Esophagus muscularis mucosa (tissue), 4 donors: ENCODE data around the gene RARB.

Experiments
- EP300 ChIP-seq: sonication (generic); formaldehyde crosslinking; IDR thresholded peaks from one replicate; pipeline ENCODE4 v1.6.1; 2017; ENCODE audit warnings: antibody characterized with exemption
- POLR2A ChIP-seq: fragments of 450-650 bp; IDR thresholded peaks from one replicate; pipeline ENCODE4 v1.6.1; 2017; ENCODE audit warnings: antibody characterized with exemption, moderate library complexity, mild to moderate bottlenecking, low read depth
- POLR2AphosphoS5 ChIP-seq, 2 donors: sonication (generic); formaldehyde crosslinking; IDR thresholded peaks; one replicate each; pipeline ENCODE4 v1.6.1; 2017; ENCODE audit warnings: antibody characterized with exemption in 2 of 2
- TF ChIP-seq, protein P1 (sequence below), 3 experiments: fragments of 200-600 bp in 2 of 3; fragments of 450-650 bp in 1 of 3; sonication (generic) in 2 of 3; IDR thresholded peaks; one replicate each; pipeline ENCODE4 v1.5.1; 2017 to 2019; ENCODE audit warnings: antibody characterized with exemption in 3 of 3, mild to moderate bottlenecking in 2 of 3, moderate library complexity in 1 of 3

DNA sequence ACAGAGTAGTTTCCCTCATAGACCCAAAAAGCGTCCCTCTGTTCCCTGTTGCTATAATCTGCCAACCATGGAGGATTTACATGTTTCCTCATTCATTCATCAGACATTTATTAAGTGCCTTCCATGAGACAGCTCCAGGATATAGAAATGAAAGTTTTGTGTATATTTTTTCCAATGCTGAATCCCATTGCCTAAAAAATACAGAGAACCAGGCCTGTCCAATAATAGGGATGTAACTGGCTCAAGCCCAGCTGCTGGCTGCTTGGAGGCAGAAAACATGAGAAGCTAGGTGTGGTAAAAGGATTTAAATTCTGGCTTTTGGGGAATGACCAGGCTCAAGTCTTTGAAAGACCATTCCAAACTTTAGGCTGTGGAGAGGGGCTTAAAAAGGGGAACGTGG, 41.5 kb downstream of the RARB start:
- TF ChIP-seq, protein P1, sequence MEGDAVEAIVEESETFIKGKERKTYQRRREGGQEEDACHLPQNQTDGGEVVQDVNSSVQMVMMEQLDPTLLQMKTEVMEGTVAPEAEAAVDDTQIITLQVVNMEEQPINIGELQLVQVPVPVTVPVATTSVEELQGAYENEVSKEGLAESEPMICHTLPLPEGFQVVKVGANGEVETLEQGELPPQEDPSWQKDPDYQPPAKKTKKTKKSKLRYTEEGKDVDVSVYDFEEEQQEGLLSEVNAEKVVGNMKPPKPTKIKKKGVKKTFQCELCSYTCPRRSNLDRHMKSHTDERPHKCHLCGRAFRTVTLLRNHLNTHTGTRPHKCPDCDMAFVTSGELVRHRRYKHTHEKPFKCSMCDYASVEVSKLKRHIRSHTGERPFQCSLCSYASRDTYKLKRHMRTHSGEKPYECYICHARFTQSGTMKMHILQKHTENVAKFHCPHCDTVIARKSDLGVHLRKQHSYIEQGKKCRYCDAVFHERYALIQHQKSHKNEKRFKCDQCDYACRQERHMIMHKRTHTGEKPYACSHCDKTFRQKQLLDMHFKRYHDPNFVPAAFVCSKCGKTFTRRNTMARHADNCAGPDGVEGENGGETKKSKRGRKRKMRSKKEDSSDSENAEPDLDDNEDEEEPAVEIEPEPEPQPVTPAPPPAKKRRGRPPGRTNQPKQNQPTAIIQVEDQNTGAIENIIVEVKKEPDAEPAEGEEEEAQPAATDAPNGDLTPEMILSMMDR (IDR thresholded peaks at IDR 0.05), result no peak
- TF ChIP-seq POLR2AphosphoS5 (IDR thresholded peaks at IDR 0.05), result peak in 1 of 2 donors; percentile 11
- TF ChIP-seq EP300, result no peak
- no peak for TF ChIP-seq POLR2A
